ENCODE measurements around the gene PPAT.

GRCh38 chr4:56408978-56409377 lies 26.4 kb downstream of the PPAT start:
- TF ChIP-seq, protein P1, sequence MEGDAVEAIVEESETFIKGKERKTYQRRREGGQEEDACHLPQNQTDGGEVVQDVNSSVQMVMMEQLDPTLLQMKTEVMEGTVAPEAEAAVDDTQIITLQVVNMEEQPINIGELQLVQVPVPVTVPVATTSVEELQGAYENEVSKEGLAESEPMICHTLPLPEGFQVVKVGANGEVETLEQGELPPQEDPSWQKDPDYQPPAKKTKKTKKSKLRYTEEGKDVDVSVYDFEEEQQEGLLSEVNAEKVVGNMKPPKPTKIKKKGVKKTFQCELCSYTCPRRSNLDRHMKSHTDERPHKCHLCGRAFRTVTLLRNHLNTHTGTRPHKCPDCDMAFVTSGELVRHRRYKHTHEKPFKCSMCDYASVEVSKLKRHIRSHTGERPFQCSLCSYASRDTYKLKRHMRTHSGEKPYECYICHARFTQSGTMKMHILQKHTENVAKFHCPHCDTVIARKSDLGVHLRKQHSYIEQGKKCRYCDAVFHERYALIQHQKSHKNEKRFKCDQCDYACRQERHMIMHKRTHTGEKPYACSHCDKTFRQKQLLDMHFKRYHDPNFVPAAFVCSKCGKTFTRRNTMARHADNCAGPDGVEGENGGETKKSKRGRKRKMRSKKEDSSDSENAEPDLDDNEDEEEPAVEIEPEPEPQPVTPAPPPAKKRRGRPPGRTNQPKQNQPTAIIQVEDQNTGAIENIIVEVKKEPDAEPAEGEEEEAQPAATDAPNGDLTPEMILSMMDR (IDR thresholded peaks at IDR 0.05), result no peak
- no peak for TF ChIP-seq POLR2A (IDR thresholded peaks at IDR 0.05)

Measured in prostate gland (tissue), 2 donors.